CMK (cell line): ENCODE data around the gene NDUFAF3.

Experiments
- DNase-seq: peaks from one replicate; pipeline ENCODE4 v3.0.0-alpha.2; 2010; ENCODE audit warnings: low read depth

NDUFAF3 gene

GRCh38 chr3:49021813-49022687, at the start of gene NDUFAF3:
Gene NDUFAF3 (plus strand): TSS chr3:49022121. CDS start chr3:49022145, 24 bp downstream.
- peak; percentile 76 for DNase-seq

- no peak for DNase-seq
Measured at GRCh38 chr3:48974076-48974864, 47.7 kb upstream of the NDUFAF3 start.

- no peak for DNase-seq
Measured at GRCh38 chr3:48979451-48979850, 42.5 kb upstream of the NDUFAF3 start.

GRCh38 chr3:48980295-48980694, 41.6 kb upstream of the NDUFAF3 start:
- DNase-seq, result no peak

- no peak for DNase-seq
Measured at GRCh38 chr3:48982016-48982415, 39.9 kb upstream of the NDUFAF3 start.

- DNase-seq, result no peak
Measured at GRCh38 chr3:48982686-48983085, 39.2 kb upstream of the NDUFAF3 start.

- DNase-seq, result no peak
Measured at GRCh38 chr3:48983096-48983495, 38.8 kb upstream of the NDUFAF3 start.

GRCh38 chr3:48984663-48985062, 37.3 kb upstream of the NDUFAF3 start:
- no peak for DNase-seq

GRCh38 chr3:48985831-48986376, 36.0 kb upstream of the NDUFAF3 start:
- no peak for DNase-seq

GRCh38 chr3:48989126-48989795, 32.7 kb upstream of the NDUFAF3 start:
- DNase-seq, result no peak

- DNase-seq, result peak; percentile 76
Measured at GRCh38 chr3:48989796-48990635, 31.9 kb upstream of the NDUFAF3 start, which contains the start of gene P4HTM. Gene P4HTM (plus strand): TSS chr3:48990241. CDS start chr3:48990257, 16 bp downstream.

- DNase-seq, result no peak
Measured at GRCh38 chr3:48990636-48991469, 31.1 kb upstream of the NDUFAF3 start.

- no peak for DNase-seq
Measured at GRCh38 chr3:48991851-48992545, 29.9 kb upstream of the NDUFAF3 start.

GRCh38 chr3:48993834-48994233, 28.1 kb upstream of the NDUFAF3 start:
- no peak for DNase-seq

- DNase-seq, result no peak
Measured at GRCh38 chr3:48996640-48997039, 25.3 kb upstream of the NDUFAF3 start.

- DNase-seq, result no peak
Measured at GRCh38 chr3:48997102-48997635, 24.8 kb upstream of the NDUFAF3 start.

- DNase-seq, result no peak
Measured at GRCh38 chr3:48997714-48998637, 23.9 kb upstream of the NDUFAF3 start.
